Vagina (tissue), 2 donors: ENCODE measurements around the gene KAZN. TPM values are rescaled to one million over a fixed set of nuclear protein-coding genes. Genes with fewer than 3 reads are reported as not detected.

Experiments used
- DNase-seq, 2 donors: peaks; one replicate each; pipeline ENCODE4 v3.0.0-alpha.2; 2017; ENCODE audit errors: extremely low spot score in 2 of 2
- H3K27ac ChIP-seq: fragments of 200-600 bp; sonication (generic); one replicate; pipeline ENCODE4 v1.5.1; 2019
- H3K27me3 ChIP-seq: fragments of 200-600 bp; sonication (generic); one replicate; pipeline ENCODE4 v1.5.1; 2019
- H3K36me3 ChIP-seq, 2 donors: fragments of 200-600 bp; sonication (generic); one replicate each; pipeline ENCODE4 v1.5.1; 2017 to 2019
- H3K4me1 ChIP-seq: fragments of 200-600 bp; sonication (generic); one replicate; pipeline ENCODE4 v1.5.1; 2019
- H3K4me3 ChIP-seq, 2 donors: fragments of 200-600 bp; sonication (generic); 1 replicate in 1 of 2; 2 replicates in 1 of 2; pipeline ENCODE4 v1.5.1; 2016 to 2019
- H3K9me3 ChIP-seq: fragments of 200-600 bp; sonication (generic); one replicate; pipeline ENCODE4 v1.5.1; 2019
- POLR2A ChIP-seq, 2 donors: fragments of 450-650 bp; IDR thresholded peaks; one replicate each; pipeline ENCODE4 v1.6.1; 2017; ENCODE audit warnings: antibody characterized with exemption in 2 of 2, mild to moderate bottlenecking in 2 of 2, moderate library complexity in 2 of 2
- POLR2AphosphoS5 ChIP-seq, 2 donors: sonication (generic); formaldehyde crosslinking; IDR thresholded peaks; one replicate each; pipeline ENCODE4 v1.9.0; 2017; ENCODE audit warnings: antibody characterized with exemption in 2 of 2, mild to moderate bottlenecking in 2 of 2, low read depth in 1 of 2; ENCODE audit not compliant: insufficient read depth in 1 of 2
- intact Hi-C: fragments of 100-400 bp; cut with DNase I; formaldehyde crosslinking; loops from one replicate; pipeline ENCODE4 v1.15.1; 2023
- total RNA-seq: library from RNA; depleted of rRNA; stranded (reverse); fragments of >200 nt; gene quantifications from one replicate; pipeline ENCODE4 v1.2.3, GENCODE V29; 2016
- TF ChIP-seq, protein P1 (sequence below), 3 experiments: fragments of 450-650 bp in 2 of 3; fragments of 200-600 bp in 1 of 3; sonication (generic) in 1 of 3; IDR thresholded peaks; one replicate each; pipeline ENCODE4 v1.5.1; 2017 to 2019; ENCODE audit warnings: antibody characterized with exemption in 3 of 3, mild to moderate bottlenecking in 2 of 3, moderate library complexity in 2 of 3

Gene KAZN
- total RNA-seq, 1 donor from 2014 or later, result 29.5 TPM

DNA sequence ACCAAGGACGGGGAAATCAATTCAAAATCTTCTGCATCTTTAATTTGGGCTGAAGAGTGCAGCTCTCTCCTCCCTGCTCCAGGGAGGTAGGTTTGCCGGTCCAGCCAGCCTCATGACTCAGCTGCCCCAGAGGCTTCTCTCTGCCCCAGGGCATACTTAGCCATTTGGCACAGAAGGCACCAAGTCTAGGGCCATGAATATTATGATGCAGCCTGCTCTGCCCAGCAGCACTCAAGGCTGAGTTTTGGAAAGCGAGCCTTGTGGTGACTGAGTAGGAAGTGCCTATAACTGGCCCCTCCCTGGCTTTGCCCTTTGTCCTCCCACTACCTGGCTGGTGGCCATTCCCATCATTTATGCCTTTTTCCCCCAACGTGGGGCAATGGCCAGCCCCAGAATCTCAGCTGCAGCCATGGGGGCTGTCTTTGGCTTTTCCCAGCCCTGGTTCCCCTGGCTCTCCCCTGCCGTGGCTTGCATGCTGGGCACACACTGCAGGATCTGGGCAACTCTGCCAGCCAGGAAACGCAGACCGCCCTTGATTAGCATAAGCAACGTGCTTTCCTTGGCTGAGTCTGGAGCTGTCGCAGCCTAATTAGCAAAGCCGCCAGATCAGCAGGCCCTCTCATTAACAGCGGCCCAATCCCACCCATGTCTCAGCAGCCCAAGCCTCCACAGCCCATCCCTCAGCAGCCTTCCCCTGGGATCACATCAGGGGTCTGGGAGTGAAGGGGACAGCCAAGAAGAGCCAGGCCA is 296.5 kb downstream of the KAZN start:
- DNase-seq, result no peak
- H3K27me3 ChIP-seq, result no peaks in the 10 kb centered on the region
- no peak overlapping the region for H3K4me3 ChIP-seq
- TF ChIP-seq POLR2AphosphoS5 (IDR thresholded peaks at IDR 0.05; ENCODE audit: insufficient read depth in 1 of 2, low read depth in 1 of 2) (no peak), POLR2A (IDR thresholded peaks at IDR 0.05) (no peak)
- peaks cover 12% of the 10 kb centered on the region for H3K4me1 ChIP-seq
- intact Hi-C loops, result no loop called here
- H3K9me3 ChIP-seq, result no peaks in the 10 kb centered on the region
- H3K27ac ChIP-seq, result no peak overlapping the region
- H3K36me3 ChIP-seq, result no peaks in the 10 kb centered on the region

DNA sequence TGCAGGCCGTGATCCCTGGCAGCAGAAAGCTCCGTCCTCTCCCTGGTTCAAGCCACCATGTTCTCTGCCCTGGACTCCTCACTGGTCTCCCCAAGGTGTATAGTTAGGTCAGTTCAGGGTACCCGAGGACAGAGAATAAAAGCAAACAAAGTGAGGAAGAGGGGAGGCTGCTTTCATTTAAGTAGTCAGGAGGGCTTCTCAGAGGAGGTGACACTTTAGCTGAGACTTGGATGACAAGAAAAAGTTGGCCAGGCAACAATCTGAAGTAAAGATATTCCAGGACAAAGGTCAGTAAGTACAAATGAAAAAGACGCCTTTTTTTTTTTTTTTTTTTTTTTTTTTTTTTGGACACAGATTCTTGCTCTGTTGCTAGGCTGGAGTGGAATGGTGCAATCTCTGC is 297.2 kb downstream of the KAZN start:
- intact Hi-C loops, result no loop called here
- TF ChIP-seq, protein P1, sequence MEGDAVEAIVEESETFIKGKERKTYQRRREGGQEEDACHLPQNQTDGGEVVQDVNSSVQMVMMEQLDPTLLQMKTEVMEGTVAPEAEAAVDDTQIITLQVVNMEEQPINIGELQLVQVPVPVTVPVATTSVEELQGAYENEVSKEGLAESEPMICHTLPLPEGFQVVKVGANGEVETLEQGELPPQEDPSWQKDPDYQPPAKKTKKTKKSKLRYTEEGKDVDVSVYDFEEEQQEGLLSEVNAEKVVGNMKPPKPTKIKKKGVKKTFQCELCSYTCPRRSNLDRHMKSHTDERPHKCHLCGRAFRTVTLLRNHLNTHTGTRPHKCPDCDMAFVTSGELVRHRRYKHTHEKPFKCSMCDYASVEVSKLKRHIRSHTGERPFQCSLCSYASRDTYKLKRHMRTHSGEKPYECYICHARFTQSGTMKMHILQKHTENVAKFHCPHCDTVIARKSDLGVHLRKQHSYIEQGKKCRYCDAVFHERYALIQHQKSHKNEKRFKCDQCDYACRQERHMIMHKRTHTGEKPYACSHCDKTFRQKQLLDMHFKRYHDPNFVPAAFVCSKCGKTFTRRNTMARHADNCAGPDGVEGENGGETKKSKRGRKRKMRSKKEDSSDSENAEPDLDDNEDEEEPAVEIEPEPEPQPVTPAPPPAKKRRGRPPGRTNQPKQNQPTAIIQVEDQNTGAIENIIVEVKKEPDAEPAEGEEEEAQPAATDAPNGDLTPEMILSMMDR (IDR thresholded peaks at IDR 0.05), result no peak
- TF ChIP-seq POLR2A (IDR thresholded peaks at IDR 0.05), result no peak
- TF ChIP-seq POLR2AphosphoS5 (IDR thresholded peaks at IDR 0.05; ENCODE audit: insufficient read depth in 1 of 2, low read depth in 1 of 2), result no peak
- Histone ChIP-seq H3K27me3 (no peaks in the 10 kb centered on the region), H3K27ac (no peak overlapping the region), H3K36me3 (no peaks in the 10 kb centered on the region), H3K9me3 (no peaks in the 10 kb centered on the region), H3K4me1 (peaks cover 12% of the 10 kb centered on the region), H3K4me3 (no peak overlapping the region)
- DNase-seq, result no peak

DNA sequence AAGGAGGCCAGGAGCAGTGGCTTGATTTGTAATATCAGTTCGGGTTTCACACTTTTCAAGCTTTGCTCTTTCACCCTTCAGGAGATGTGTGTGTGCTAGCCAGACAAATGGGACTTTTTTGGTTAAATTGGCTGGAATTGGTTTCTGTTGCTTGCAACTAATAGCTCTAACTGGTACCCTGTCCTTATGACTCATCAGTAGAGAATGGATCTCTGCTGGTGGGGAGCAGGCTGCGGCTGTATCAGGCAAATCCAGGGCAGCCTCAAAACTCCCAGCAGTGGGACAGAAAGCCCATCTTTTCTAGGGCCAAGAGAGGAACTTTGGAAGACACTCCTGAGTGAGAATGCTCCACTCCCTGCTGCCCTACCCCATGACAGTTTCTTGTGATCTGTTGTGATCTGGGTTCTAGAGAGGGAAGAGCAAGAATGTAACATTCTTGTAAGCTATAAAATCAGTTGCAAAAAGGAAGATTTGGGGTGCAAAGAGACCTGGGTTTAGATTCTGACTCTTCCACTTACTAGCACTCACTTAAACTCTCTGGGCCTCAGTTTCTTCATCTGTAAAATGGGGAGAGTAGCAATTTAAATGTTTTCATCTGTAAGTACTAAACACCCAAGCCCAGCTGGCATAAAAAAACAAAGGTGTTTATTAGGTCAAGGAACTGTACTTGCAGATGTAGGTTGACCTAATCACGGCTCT is 298.0 kb downstream of the KAZN start:
- DNase-seq, result no peak
- intact Hi-C loops, result no loop called here
- no peaks in the 10 kb centered on the region for H3K36me3 ChIP-seq
- H3K27me3 ChIP-seq, result no peaks in the 10 kb centered on the region
- no peaks in the 10 kb centered on the region for H3K9me3 ChIP-seq
- TF ChIP-seq POLR2A (IDR thresholded peaks at IDR 0.05) (no peak), POLR2AphosphoS5 (IDR thresholded peaks at IDR 0.05; ENCODE audit: insufficient read depth in 1 of 2, low read depth in 1 of 2) (no peak)
- TF ChIP-seq, protein P1 (IDR thresholded peaks at IDR 0.05), result no peak
- no peak overlapping the region for H3K4me3 ChIP-seq
- no peak overlapping the region for H3K27ac ChIP-seq
- H3K4me1 ChIP-seq, result peaks cover 12% of the 10 kb centered on the region

DNA sequence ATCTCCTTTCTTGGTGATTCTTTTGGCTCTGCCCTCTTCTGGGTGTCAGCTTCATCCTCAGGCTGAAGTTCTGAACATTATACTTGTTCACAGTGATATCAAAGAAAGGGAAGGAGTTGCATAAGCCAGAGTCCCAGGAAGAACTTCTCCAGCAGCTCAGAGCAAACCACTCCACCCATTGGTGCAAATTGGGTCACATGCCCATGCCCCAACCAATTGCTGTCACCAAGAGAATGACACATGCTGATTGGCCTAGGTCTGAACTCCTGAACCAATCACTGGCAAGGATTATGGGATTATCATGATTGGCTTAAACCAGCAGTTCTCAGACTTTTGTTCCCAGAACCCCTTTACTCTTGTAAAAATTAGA is 298.6 kb downstream of the KAZN start:
- Histone ChIP-seq H3K4me3 (no peak overlapping the region), H3K27ac (no peak overlapping the region), H3K36me3 (no peaks in the 10 kb centered on the region), H3K4me1 (peaks cover 12% of the 10 kb centered on the region), H3K27me3 (no peaks in the 10 kb centered on the region), H3K9me3 (no peaks in the 10 kb centered on the region)
- intact Hi-C loops, result no loop called here
- no peak for TF ChIP-seq POLR2A (IDR thresholded peaks at IDR 0.05)
- TF ChIP-seq, protein P1 (IDR thresholded peaks at IDR 0.05), result no peak
- TF ChIP-seq POLR2AphosphoS5 (IDR thresholded peaks at IDR 0.05; ENCODE audit: insufficient read depth in 1 of 2, low read depth in 1 of 2), result no peak
- DNase-seq, result no peak

DNA sequence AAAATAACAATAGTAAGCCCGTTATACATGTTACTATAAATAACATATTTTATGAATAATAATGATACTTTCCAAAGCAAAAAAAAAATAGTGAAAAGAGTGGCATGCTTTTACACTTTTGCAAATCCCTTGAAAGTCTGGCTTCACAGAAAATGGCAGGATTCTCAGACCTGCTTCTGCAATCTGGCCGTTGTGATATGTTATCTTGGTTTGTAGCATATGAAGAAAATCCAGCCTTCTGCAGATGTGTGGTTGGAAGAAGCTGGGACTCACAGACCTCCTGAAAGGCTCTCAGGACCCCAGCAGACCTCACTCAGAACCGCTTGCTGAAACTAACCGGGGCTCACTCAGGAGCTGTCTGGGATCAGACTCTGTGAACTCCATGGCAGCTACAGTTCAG is 299.1 kb downstream of the KAZN start:
- intact Hi-C loops, result no loop called here
- Histone ChIP-seq H3K9me3 (no peaks in the 10 kb centered on the region), H3K4me3 (no peak overlapping the region), H3K4me1 (peaks cover 12% of the 10 kb centered on the region), H3K27ac (no peak overlapping the region), H3K27me3 (no peaks in the 10 kb centered on the region), H3K36me3 (no peaks in the 10 kb centered on the region)
- TF ChIP-seq, protein P1 (IDR thresholded peaks at IDR 0.05), result no peak
- TF ChIP-seq POLR2AphosphoS5 (IDR thresholded peaks at IDR 0.05; ENCODE audit: insufficient read depth in 1 of 2, low read depth in 1 of 2) (no peak), POLR2A (IDR thresholded peaks at IDR 0.05) (no peak)
- DNase-seq, result no peak
